NB4 (cell line): ENCODE measurements around the gene CENPF.

ENCODE experiments used
- CTCF ChIP-seq: IDR thresholded peaks from one replicate; pipeline ENCODE4 v1.5.1; 2012; ENCODE audit warnings: low read depth, low read length
- MAX ChIP-seq: IDR thresholded peaks from 2 replicates; pipeline ENCODE4 v1.6.1; 2011; ENCODE audit warnings: low read depth, low read length
- MYC ChIP-seq: IDR thresholded peaks from 2 replicates; pipeline ENCODE4 v1.6.1; 2011; ENCODE audit warnings: low read depth, low read length
- POLR2A ChIP-seq: IDR thresholded peaks from 2 replicates; pipeline ENCODE4 v1.6.1; 2011; ENCODE audit warnings: mild to moderate bottlenecking; ENCODE audit not compliant: insufficient read length; ENCODE audit errors: extremely low read depth

- TF ChIP-seq CTCF (no peak), MYC (no peak), MAX (no peak), POLR2A (no peak)
These were observed 82.9 kb downstream of the CENPF start for GRCh38 chr1:214685906-214686305.
